IMR-90 (cell line): ENCODE measurements around the gene CGN. TPM values are rescaled to one million over a fixed set of nuclear protein-coding genes. Genes with fewer than 3 reads are reported as not detected.

ENCODE experiments used
- ATAC-seq: fragments of 200-7000 bp; cut with Tn5 transposase; 2 replicates; pipeline ENCODE4 v1.9.1; 2020; ENCODE audit warnings: low read depth, mild to moderate bottlenecking, moderate library complexity
- BruUV-seq: library from RNA; stranded (reverse); fragments of 400-500 nt; replicated peaks from 2 replicates; lab custom pipeline; 2021; lab: Mats Ljungman, UMichigan
- CTCF ChIA-PET: fragments of 300-600 bp; formaldehyde crosslinking; extraction: SDS; loops from one replicate; lab custom pipeline; 2021; ENCODE audit warnings: antibody characterized with exemption; lab: Yijun Ruan, JAX
- POLR2A ChIA-PET: fragments of 300-600 bp; sonication (Branson Sonifier 250); formaldehyde crosslinking; loops from one replicate; lab custom pipeline; 2022; ENCODE audit warnings: antibody characterized with exemption; ENCODE audit not compliant: unreplicated experiment; lab: Charles Lee
- DNase-seq: peaks from one replicate; pipeline ENCODE4 v3.0.0; 2013
- H2AFZ ChIP-seq: replicated peaks from 2 replicates; pipeline ENCODE3; 2013; ENCODE audit warnings: low read length, mild to moderate bottlenecking; ENCODE audit not compliant: poor library complexity
- H2AK5ac ChIP-seq: 2 replicates; pipeline ENCODE4 v1.6.1; 2013; ENCODE audit warnings: low read depth, low read length, inconsistent platforms
- H2AK9ac ChIP-seq: replicated peaks from 2 replicates; pipeline ENCODE3; 2013; ENCODE audit warnings: mild to moderate bottlenecking, low read depth, low read length, moderate library complexity; ENCODE audit not compliant: poor library complexity
- H2BK120ac ChIP-seq: 2 replicates; pipeline ENCODE4 v1.6.1; 2013; ENCODE audit warnings: low read depth, low read length, inconsistent platforms
- H2BK15ac ChIP-seq: 3 replicates; pipeline ENCODE4 v1.6.1; 2013; ENCODE audit warnings: low read depth, low read length, inconsistent platforms
- H2BK20ac ChIP-seq: 2 replicates; pipeline ENCODE4 v1.6.1; 2013; ENCODE audit warnings: low read depth, mild to moderate bottlenecking, inconsistent platforms, low read length, moderate library complexity
- H2BK5ac ChIP-seq: 2 replicates; pipeline ENCODE4 v1.6.1; 2013; ENCODE audit warnings: mild to moderate bottlenecking, low read depth, low read length, inconsistent platforms; ENCODE audit not compliant: poor library complexity, severe bottlenecking
- H3K14ac ChIP-seq: replicated peaks from 2 replicates; pipeline ENCODE4 v1.6.1; 2013; ENCODE audit warnings: low read depth, low read length, inconsistent platforms
- H3K18ac ChIP-seq: 2 replicates; pipeline ENCODE4 v1.6.1; 2013; ENCODE audit warnings: low read depth, low read length, control low read depth
- H3K23ac ChIP-seq: 2 replicates; pipeline ENCODE4 v1.6.1; 2013; ENCODE audit warnings: low read depth, low read length, inconsistent platforms
- H3K27ac ChIP-seq: 2 replicates; pipeline ENCODE4 v1.5.1; 2013; ENCODE audit warnings: mild to moderate bottlenecking, control low read depth, low read length; ENCODE audit not compliant: insufficient read depth
- H3K27me3 ChIP-seq: 2 replicates; pipeline ENCODE4 v1.6.1; 2013; ENCODE audit warnings: low read length; ENCODE audit not compliant: control insufficient read depth, insufficient read depth
- H3K36me3 ChIP-seq: 2 replicates; pipeline ENCODE4 v1.6.1; 2013; ENCODE audit warnings: low read length, mixed read lengths; ENCODE audit not compliant: control insufficient read depth, insufficient read depth
- H3K4ac ChIP-seq: 2 replicates; pipeline ENCODE4 v1.6.1; 2013; ENCODE audit warnings: low read depth, low read length, inconsistent platforms
- H3K4me1 ChIP-seq: 2 replicates; pipeline ENCODE4 v1.6.1; 2013; ENCODE audit warnings: low read length, mixed read lengths; ENCODE audit not compliant: control insufficient read depth, insufficient read depth
- H3K4me2 ChIP-seq: 2 replicates; pipeline ENCODE4 v1.6.1; 2013; ENCODE audit warnings: low read depth, mild to moderate bottlenecking, control low read depth, low read length, moderate library complexity
- H3K4me3 ChIP-seq: 2 replicates; pipeline ENCODE4 v1.5.1; 2013; ENCODE audit warnings: low read depth, mild to moderate bottlenecking, control low read depth, low read length, moderate library complexity; ENCODE audit not compliant: insufficient read depth
- H3K56ac ChIP-seq: 2 replicates; pipeline ENCODE4 v1.6.1; 2013; ENCODE audit warnings: low read length, inconsistent platforms; ENCODE audit not compliant: insufficient read depth; ENCODE audit errors: extremely low read depth
- H3K79me1 ChIP-seq, 2 experiments: 2 replicates each; pipeline ENCODE4 v1.6.1; 2013; ENCODE audit warnings: low read length in 2 of 2, inconsistent platforms in 1 of 2, low read depth in 1 of 2
- H3K9ac ChIP-seq: 2 replicates; pipeline ENCODE4 v1.6.1; 2013; ENCODE audit warnings: low read depth, low read length, control low read depth
- H3K9me1 ChIP-seq: 2 replicates; pipeline ENCODE4 v1.6.1; 2013; ENCODE audit warnings: low read length, inconsistent platforms; ENCODE audit not compliant: insufficient read depth
- H3K9me3 ChIP-seq: 2 replicates; pipeline ENCODE4 v1.6.1; 2013; ENCODE audit warnings: low read length; ENCODE audit not compliant: control insufficient read depth, insufficient read depth
- H4K20me1 ChIP-seq: 2 replicates; pipeline ENCODE4 v1.6.1; 2013; ENCODE audit warnings: low read length, inconsistent platforms; ENCODE audit not compliant: insufficient read depth
- H4K5ac ChIP-seq: 2 replicates; pipeline ENCODE4 v1.6.1; 2013; ENCODE audit warnings: mild to moderate bottlenecking, low read depth, low read length, control low read depth
- H4K8ac ChIP-seq, 2 experiments: 2 replicates each; pipeline ENCODE4 v1.6.1; 2013; ENCODE audit warnings: low read depth in 2 of 2, low read length in 2 of 2, control low read depth in 1 of 2, inconsistent platforms in 1 of 2
- H4K91ac ChIP-seq: 2 replicates; pipeline ENCODE4 v1.6.1; 2013; ENCODE audit warnings: low read depth, low read length, inconsistent platforms; ENCODE audit not compliant: insufficient read depth
- BHLHE40 ChIP-seq: fragments of 150-350 bp; IDR thresholded peaks from 2 replicates; pipeline ENCODE4 v1.6.1; 2016; ENCODE audit warnings: mild to moderate bottlenecking, low read depth, low read length
- CEBPB ChIP-seq: IDR thresholded peaks from 2 replicates; pipeline ENCODE4 v1.6.1; 2012; ENCODE audit warnings: low read depth, low read length, improper control_type of control experiment
- CHD1 ChIP-seq: IDR thresholded peaks from 2 replicates; pipeline ENCODE4 v1.6.1; 2012; ENCODE audit warnings: low read depth, low read length, improper control_type of control experiment
- FOS ChIP-seq: fragments of 150-350 bp; IDR thresholded peaks from 2 replicates; pipeline ENCODE4 v1.6.1; 2016; ENCODE audit warnings: low read depth, low read length
- MAFK ChIP-seq: IDR thresholded peaks from 2 replicates; pipeline ENCODE4 v1.6.1; 2012; ENCODE audit warnings: low read depth, low read length, improper control_type of control experiment
- MAZ ChIP-seq: IDR thresholded peaks from 2 replicates; pipeline ENCODE4 v1.6.1; 2012; ENCODE audit warnings: low read depth, mild to moderate bottlenecking, low read length, improper control_type of control experiment, moderate library complexity, borderline replicate concordance
- MXI1 ChIP-seq: IDR thresholded peaks from 2 replicates; pipeline ENCODE4 v1.6.1; 2012; ENCODE audit warnings: low read depth, mild to moderate bottlenecking, low read length, moderate library complexity, borderline replicate concordance
- NFE2L2 ChIP-seq: fragments of 150-350 bp; IDR thresholded peaks from 2 replicates; pipeline ENCODE4 v1.6.1; 2016; ENCODE audit warnings: low read depth, mild to moderate bottlenecking, low read length
- POLR2A ChIP-seq: IDR thresholded peaks from 2 replicates; pipeline ENCODE4 v1.6.1; 2012; ENCODE audit warnings: mild to moderate bottlenecking, low read depth, low read length
- RAD21 ChIP-seq: IDR thresholded peaks from 2 replicates; pipeline ENCODE4 v1.6.1; 2012; ENCODE audit warnings: low read length, improper control_type of control experiment
- RFX5 ChIP-seq: IDR thresholded peaks from 2 replicates; pipeline ENCODE4 v1.8.0; 2012; ENCODE audit warnings: low read depth, mild to moderate bottlenecking, low read length, moderate library complexity
- SMC3 ChIP-seq: fragments of 150-350 bp; IDR thresholded peaks from 2 replicates; pipeline ENCODE4 v1.6.1; 2016; ENCODE audit warnings: low read depth, mild to moderate bottlenecking, antibody characterized with exemption, low read length, moderate library complexity
- WGBS, 2 experiments: methylation state at CpG; one replicate each; pipeline versions ENCODE4 v1.1.5 to v1.1.7; 2013; ENCODE audit warnings: missing lambda C conversion rate in 2 of 2; ENCODE audit not compliant: insufficient read length in 1 of 2; ENCODE audit errors: extremely low coverage in 2 of 2; 5-methylcytosine and 5-hydroxymethylcytosine counted together
- dilution Hi-C: fragments of 300-500 bp; cut with HindIII; formaldehyde crosslinking; loops from one replicate; pipeline ENCODE4 v1.14.3; 2018; ENCODE audit warnings: low sequenced_read_pairs; ENCODE audit not compliant: unreplicated experiment
- in situ Hi-C: fragments of 300-500 bp; cut with MboI; formaldehyde crosslinking; loops from 3 replicates; pipeline ENCODE4 v1.14.3; 2019; ENCODE audit warnings: low sequenced_read_pairs, inconsistent platforms, mixed read lengths
- intact Hi-C: fragments of 100-400 bp; cut with micrococcal nuclease; formaldehyde crosslinking; loops from 2 replicates; pipeline ENCODE4 v1.10.0; 2022
- polyA plus RNA-seq, 3 experiments: library from polyadenylated mRNA; depleted of rRNA; stranded (reverse); fragments of >200 nt; gene quantifications; 2 replicates each; pipeline ENCODE4 v1.2.3, GENCODE V29; 2012; ENCODE audit warnings: low replicate concordance in 1 of 3
- total RNA-seq: library from RNA; depleted of rRNA; stranded (reverse); fragments of >200 nt; gene quantifications from 2 replicates; pipeline ENCODE4 v1.2.3, GENCODE V29; 2012
- TF ChIP-seq, protein P1 (sequence below): fragments of 150-350 bp; IDR thresholded peaks from 2 replicates; pipeline ENCODE4 v1.6.1; 2017; ENCODE audit warnings: mild to moderate bottlenecking, antibody characterized with exemption, low read length, low read depth
- TF ChIP-seq, protein P2 (sequence below): conservative IDR thresholded peaks from 2 replicates; pipeline ENCODE4 v1.5.1; 2012; ENCODE audit warnings: mild to moderate bottlenecking, low read depth, low read length, improper control_type of control experiment

CGN gene
- total and polyA plus RNA-seq, 2 of the 4 experiments (the other 2 are of a cell fraction): 0.34 to 0.36 TPM

DNA sequence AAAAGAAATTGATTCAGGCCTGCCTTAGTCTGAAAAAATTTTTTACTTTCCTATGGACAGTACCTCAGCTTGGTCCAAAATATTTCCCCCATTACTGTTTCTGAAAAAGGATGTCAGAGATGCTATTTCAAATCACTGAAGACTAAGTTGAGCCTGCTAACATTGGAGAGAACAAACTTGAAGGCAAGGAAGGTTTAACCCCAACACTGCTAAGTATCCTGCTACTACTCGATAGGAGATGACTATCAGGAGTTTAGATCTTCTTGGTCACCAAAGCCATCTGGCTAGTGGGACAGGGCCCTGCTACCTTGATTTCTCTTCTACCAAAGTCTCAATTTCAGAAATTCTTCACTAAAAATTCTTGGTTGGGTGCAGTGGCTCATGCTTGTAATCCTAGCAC, 29.2 kb upstream of the CGN start:
- Histone ChIP-seq H3K18ac (no peak overlapping the region), H3K23ac (no peak overlapping the region), H2BK120ac (no peak overlapping the region), H2AK9ac (no peak overlapping the region), H2BK20ac (no peak overlapping the region), H3K14ac (no peak overlapping the region), H2AFZ (no peak overlapping the region), H4K8ac (no peak overlapping the region), H4K91ac (no peak overlapping the region), H2AK5ac (no peak overlapping the region), H3K27me3 (no peaks in the 10 kb centered on the region; the same call in 1 of the 2 replicates), H4K5ac (no peak overlapping the region), H3K4me3 (no peak overlapping the region), H3K27ac (no peak overlapping the region), H3K36me3 (no peaks in the 10 kb centered on the region), H3K56ac (no peak overlapping the region), H3K9ac (no peak overlapping the region), H3K4me2 (no peak overlapping the region), H3K4me1 (no peaks in the 10 kb centered on the region; the same call in 1 of the 2 replicates), H2BK15ac (no peak overlapping the region), H3K9me3 (peaks cover 4% of the 10 kb centered on the region), H4K20me1 (no peaks in the 10 kb centered on the region), H3K9me1 (no peaks in the 10 kb centered on the region), H3K4ac (no peak overlapping the region), H2BK5ac (no peak overlapping the region), H3K79me1 (no peaks in the 10 kb centered on the region)
- dilution Hi-C loops (no loop called here), in situ Hi-C loops (no loop called here), intact Hi-C loops (no loop called here)
- no CpG with 5 or more reads among the region's 1 CpG for WGBS, 2 experiments
- ChIA-PET POLR2A (no interaction called here), CTCF (no interaction called here)
- ATAC-seq: no peak
- no peak for DNase-seq
- TF ChIP-seq, protein P1, sequence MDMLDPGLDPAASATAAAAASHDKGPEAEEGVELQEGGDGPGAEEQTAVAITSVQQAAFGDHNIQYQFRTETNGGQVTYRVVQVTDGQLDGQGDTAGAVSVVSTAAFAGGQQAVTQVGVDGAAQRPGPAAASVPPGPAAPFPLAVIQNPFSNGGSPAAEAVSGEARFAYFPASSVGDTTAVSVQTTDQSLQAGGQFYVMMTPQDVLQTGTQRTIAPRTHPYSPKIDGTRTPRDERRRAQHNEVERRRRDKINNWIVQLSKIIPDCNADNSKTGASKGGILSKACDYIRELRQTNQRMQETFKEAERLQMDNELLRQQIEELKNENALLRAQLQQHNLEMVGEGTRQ: no peak
- TF ChIP-seq CHD1: no peak
- no peak for TF ChIP-seq CEBPB
- TF ChIP-seq BHLHE40: no peak
- no peak for TF ChIP-seq NFE2L2
- TF ChIP-seq RAD21: no peak
- TF ChIP-seq MAFK: no peak
- TF ChIP-seq RFX5: no peak
- TF ChIP-seq SMC3: no peak
- no peak for TF ChIP-seq MAZ
- no peak for TF ChIP-seq MXI1
- TF ChIP-seq POLR2A: no peak
- TF ChIP-seq, protein P2, sequence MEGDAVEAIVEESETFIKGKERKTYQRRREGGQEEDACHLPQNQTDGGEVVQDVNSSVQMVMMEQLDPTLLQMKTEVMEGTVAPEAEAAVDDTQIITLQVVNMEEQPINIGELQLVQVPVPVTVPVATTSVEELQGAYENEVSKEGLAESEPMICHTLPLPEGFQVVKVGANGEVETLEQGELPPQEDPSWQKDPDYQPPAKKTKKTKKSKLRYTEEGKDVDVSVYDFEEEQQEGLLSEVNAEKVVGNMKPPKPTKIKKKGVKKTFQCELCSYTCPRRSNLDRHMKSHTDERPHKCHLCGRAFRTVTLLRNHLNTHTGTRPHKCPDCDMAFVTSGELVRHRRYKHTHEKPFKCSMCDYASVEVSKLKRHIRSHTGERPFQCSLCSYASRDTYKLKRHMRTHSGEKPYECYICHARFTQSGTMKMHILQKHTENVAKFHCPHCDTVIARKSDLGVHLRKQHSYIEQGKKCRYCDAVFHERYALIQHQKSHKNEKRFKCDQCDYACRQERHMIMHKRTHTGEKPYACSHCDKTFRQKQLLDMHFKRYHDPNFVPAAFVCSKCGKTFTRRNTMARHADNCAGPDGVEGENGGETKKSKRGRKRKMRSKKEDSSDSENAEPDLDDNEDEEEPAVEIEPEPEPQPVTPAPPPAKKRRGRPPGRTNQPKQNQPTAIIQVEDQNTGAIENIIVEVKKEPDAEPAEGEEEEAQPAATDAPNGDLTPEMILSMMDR: no peak
- TF ChIP-seq FOS: no peak
- no TSS peak for BruUV-seq
